Heart left ventricle (tissue), 13 donors: ENCODE measurements around the gene AKAP10.

Experiments
- CTCF ChIP-seq, 12 donors: fragments of 200-600 bp; sonication (generic) in 4 of 12; IDR thresholded peaks; one replicate each; pipeline versions ENCODE4 v1.5.0 to v1.8.0; 2018 to 2022; ENCODE audit warnings: antibody characterized with exemption in 12 of 12, mild to moderate bottlenecking in 5 of 12
- POLR2A ChIP-seq, 2 donors: fragments of 450-650 bp; IDR thresholded peaks; one replicate each; pipeline ENCODE4 v1.6.1; 2017; ENCODE audit warnings: antibody characterized with exemption in 2 of 2, mild to moderate bottlenecking in 2 of 2, moderate library complexity in 2 of 2
- donor health status: ischemic (EF 13 %, LVEDD 7.1; RV severe dilation, severe dysfunction).
- donor health status: DM: no; HTN: yes; CAD: no.
- donor health status: DM: no; HTN: no; CAD: no.
- donor health status: ischemic (EF 25% LVEDD 6.9; RV normal size, moderate dysfunction).
- donor health status: ischemic (EF 25% LVEDD 5.7; RV mildly dilated, moderate dysfunction).
- donor health status: ischemic (EF 35%, LVEDD 5.7; RV mildly dilated, moderate dysfunction).
- donor health status: nonischemic (EF 11% LVEDD 7.7; RV severe dilation, severe dysfunction).
- donor health status: DM: yes; HTN: yes; CAD: no.
- donor health status: PGD.
- donor health status: ischemic (EF 29% LVEDD 5.4; RV normal size, mild dysfunction).
- donor health status: nonischemic (EF 23%, LVEDD 6.1; RV moderate dilation, normal function).

DNA sequence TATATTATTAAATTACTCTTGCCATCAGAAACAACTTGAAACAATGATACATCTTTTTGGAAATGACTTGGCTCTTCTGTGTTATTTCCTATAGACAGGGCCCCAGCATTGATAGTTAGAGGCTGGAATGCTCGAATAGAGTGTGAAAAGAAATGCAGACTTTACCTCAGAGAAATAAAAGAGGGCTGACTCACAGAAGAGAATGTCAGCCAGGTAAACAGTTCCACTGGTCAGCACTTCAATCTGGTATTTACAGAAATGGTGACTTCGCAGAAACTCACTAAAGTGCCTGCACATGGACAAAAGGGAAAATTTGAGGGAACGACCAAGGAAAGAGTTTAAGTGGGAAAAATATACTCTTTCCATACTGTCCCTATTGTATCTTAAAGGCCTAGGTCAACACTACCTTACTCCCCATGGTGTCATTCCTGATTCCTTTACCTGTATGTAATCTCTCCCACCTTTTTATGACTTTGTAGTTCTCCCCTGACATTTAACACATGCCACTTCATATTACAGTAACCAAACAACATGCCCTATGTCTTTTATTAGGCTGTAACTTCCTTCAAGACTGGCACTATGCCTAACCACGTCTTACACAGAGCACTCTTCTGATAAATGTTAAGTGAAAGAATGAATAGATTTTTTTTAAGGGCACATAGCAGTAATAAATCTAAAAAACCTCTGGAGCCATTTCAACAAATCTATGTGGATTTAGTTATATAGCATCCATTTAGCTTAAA lies 36.7 kb downstream of the AKAP10 start:
- no peak for TF ChIP-seq CTCF (IDR thresholded peaks at IDR 0.05)
- TF ChIP-seq POLR2A (IDR thresholded peaks at IDR 0.05): no peak
